ENCODE results near the gene JADE1. TPM values are rescaled to one million over a fixed set of nuclear protein-coding genes. Genes with fewer than 3 reads are reported as not detected.

JADE1 gene
- total RNA-seq, 1 experiment from 2014 or later: 192 TPM

GRCh38 chr4:128876200-128876599 lies 66.7 kb downstream of the JADE1 start:
- Histone ChIP-seq H3K4me2 (ENCODE audit: insufficient read depth, insufficient read length, low read length) (no peak overlapping the region), H2BK120ac (ENCODE audit: low read depth, low read length, poor library complexity, severe bottlenecking) (no peak overlapping the region), H2BK20ac (ENCODE audit: low read depth, low read length, poor library complexity, severe bottlenecking) (no peak overlapping the region), H3T11ph (ENCODE audit: low read length) (no peak overlapping the region), H2BK15ac (ENCODE audit: low read depth, low read length) (no peak overlapping the region), H2BK5ac (ENCODE audit: insufficient read length, low read length) (no peak overlapping the region), H2AK5ac (ENCODE audit: insufficient read length, low read length) (no peak overlapping the region), H3K9me3 (ENCODE audit: control insufficient read depth, low read depth, low read length) (no peaks in the 10 kb centered on the region), H3K4me1 (ENCODE audit: insufficient read depth, low read length) (no peaks in the 10 kb centered on the region), H3K14ac (ENCODE audit: insufficient read depth, low read length) (no peak overlapping the region), H4K5ac (ENCODE audit: insufficient read length, low read depth, low read length) (no peak overlapping the region), H3K9ac (ENCODE audit: extremely low read depth, insufficient read length, low read length) (no peak overlapping the region), H3K79me2 (ENCODE audit: insufficient read depth, low read length) (no peaks in the 10 kb centered on the region), H2BK12ac (ENCODE audit: insufficient read length, low read depth, low read length) (no peak overlapping the region), H3K79me1 (ENCODE audit: insufficient read depth, low read depth, low read length, poor library complexity, severe bottlenecking) (no peaks in the 10 kb centered on the region), H3K23me2 (ENCODE audit: insufficient read length, low read depth, low read length, poor library complexity, severe bottlenecking) (no peaks in the 10 kb centered on the region), H2AFZ (ENCODE audit: low read length) (no peak overlapping the region), H3K4ac (ENCODE audit: low read depth, low read length) (no peak overlapping the region), H3K27ac (ENCODE audit: insufficient read length, low read depth, low read length) (no peak overlapping the region), H3K23ac (ENCODE audit: insufficient read length, low read depth, low read length) (no peak overlapping the region), H3K18ac (ENCODE audit: insufficient read length, low read depth, low read length) (no peak overlapping the region), H4K91ac (ENCODE audit: insufficient read length, low read depth, low read length) (no peak overlapping the region), H4K20me1 (ENCODE audit: control insufficient read depth, insufficient read depth, insufficient read length) (peaks cover 1% of the 10 kb centered on the region), H3K27me3 (ENCODE audit: insufficient read depth, low read length) (no peaks in the 10 kb centered on the region), H3K56ac (ENCODE audit: insufficient read length, low read depth, low read length) (no peak overlapping the region), H4K8ac (replicated peaks; ENCODE audit: insufficient read length, low read depth, low read length) (no peak overlapping the region)
- H3K4me1 Mint-ChIP-seq: peaks cover 16 to 48% of the 10 kb centered on the region in 2 experiments
- TF ChIP-seq, protein P1, sequence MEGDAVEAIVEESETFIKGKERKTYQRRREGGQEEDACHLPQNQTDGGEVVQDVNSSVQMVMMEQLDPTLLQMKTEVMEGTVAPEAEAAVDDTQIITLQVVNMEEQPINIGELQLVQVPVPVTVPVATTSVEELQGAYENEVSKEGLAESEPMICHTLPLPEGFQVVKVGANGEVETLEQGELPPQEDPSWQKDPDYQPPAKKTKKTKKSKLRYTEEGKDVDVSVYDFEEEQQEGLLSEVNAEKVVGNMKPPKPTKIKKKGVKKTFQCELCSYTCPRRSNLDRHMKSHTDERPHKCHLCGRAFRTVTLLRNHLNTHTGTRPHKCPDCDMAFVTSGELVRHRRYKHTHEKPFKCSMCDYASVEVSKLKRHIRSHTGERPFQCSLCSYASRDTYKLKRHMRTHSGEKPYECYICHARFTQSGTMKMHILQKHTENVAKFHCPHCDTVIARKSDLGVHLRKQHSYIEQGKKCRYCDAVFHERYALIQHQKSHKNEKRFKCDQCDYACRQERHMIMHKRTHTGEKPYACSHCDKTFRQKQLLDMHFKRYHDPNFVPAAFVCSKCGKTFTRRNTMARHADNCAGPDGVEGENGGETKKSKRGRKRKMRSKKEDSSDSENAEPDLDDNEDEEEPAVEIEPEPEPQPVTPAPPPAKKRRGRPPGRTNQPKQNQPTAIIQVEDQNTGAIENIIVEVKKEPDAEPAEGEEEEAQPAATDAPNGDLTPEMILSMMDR (conservative IDR thresholded peaks at IDR 0.05): no peak
- no peaks in the 10 kb centered on the region for H3K9me3 Mint-ChIP-seq
- peak overlapping the region in 1 of 3 experiments; percentile 73; a peak in 3 of 7 replicates for H3K27ac Mint-ChIP-seq
- no peak overlapping the region for H3K4me3 Mint-ChIP-seq
- DNase-seq: no peak
- peaks cover 2% of the 10 kb centered on the region; the same call in 1 of the 2 replicates for H3K27me3 Mint-ChIP-seq (ENCODE audit: low read depth)
- WGBS (ENCODE audit: extremely low coverage, insufficient read length, low lambda C conversion rate): no CpG with 5 or more reads among the region's 2 CpGs
- H3K36me3 Mint-ChIP-seq (ENCODE audit: insufficient read depth in 1 of 3, low read depth in 3 of 3): peaks cover 15 to 35% (median 21%) of the 10 kb centered on the region in 3 experiments; a peak in 6 of 7 replicates

Measured in H9 (cell line).